Body of pancreas (tissue), 4 donors: ENCODE results near the gene ELL3. TPM values are rescaled to one million over a fixed set of nuclear protein-coding genes. Genes with fewer than 3 reads are reported as not detected.
"Not testable (repeated sequence)": the region's sequence is repeated elsewhere in the genome, so short reads cannot be mapped to it uniquely, and the experiment has no call there.

Experiments
- ATAC-seq: fragments of 150-250 bp; one replicate; pipeline ENCODE4 v1.9.1; 2016
- DNase-seq, 4 donors: peaks; one replicate each; pipeline ENCODE4 v3.0.0-alpha.2; 2019
- H3K27ac ChIP-seq, 4 donors: fragments of 200-600 bp; sonication (generic); 1 replicate in 3 of 4; 2 replicates in 1 of 4; pipeline versions ENCODE4 v1.5.1 to v1.6.1; 2016 to 2019; ENCODE audit warnings: mild to moderate bottlenecking in 1 of 4, mixed read lengths in 1 of 4, moderate library complexity in 1 of 4
- H3K27me3 ChIP-seq, 2 donors: fragments of 200-600 bp; sonication (generic); one replicate each; pipeline ENCODE4 v1.6.0; 2016; ENCODE audit warnings: mild to moderate bottlenecking in 1 of 2
- H3K36me3 ChIP-seq, 2 donors: fragments of 200-600 bp; sonication (generic); replicated peaks in 1 of 2; 2 replicates each; pipeline ENCODE4 v1.5.1; 2016; ENCODE audit warnings: low read depth in 2 of 2; ENCODE audit not compliant: insufficient read depth in 1 of 2
- H3K4me1 ChIP-seq: fragments of 200-600 bp; sonication (generic); one replicate; pipeline ENCODE4 v1.6.0; 2016
- H3K4me3 ChIP-seq, 2 donors: fragments of 200-600 bp; sonication (generic); 1 replicate in 1 of 2; 2 replicates in 1 of 2; pipeline ENCODE4 v1.5.1; 2016 to 2019
- H3K9me3 ChIP-seq, 3 donors: fragments of 200-600 bp; sonication (generic); 1 replicate in 2 of 3; 2 replicates in 1 of 3; pipeline ENCODE4 v1.5.1; 2016
- POLR2A ChIP-seq, 3 donors: fragments of 450-650 bp; IDR thresholded peaks; one replicate each; pipeline ENCODE4 v1.6.1; 2016; ENCODE audit warnings: antibody characterized with exemption in 3 of 3, mild to moderate bottlenecking in 2 of 3
- WGBS, 2 donors: methylation state at CpG; one replicate each; pipeline ENCODE4 v1.1.5; 2017; 5-methylcytosine and 5-hydroxymethylcytosine counted together
- intact Hi-C: fragments of 100-400 bp; cut with DNase I; formaldehyde crosslinking; loops from one replicate; pipeline ENCODE4 v1.15.1; 2023
- total RNA-seq, 2 donors: library from RNA; depleted of rRNA; stranded (reverse); fragments of >200 nt; gene quantifications; one replicate each; pipeline ENCODE4 v1.1.0, GENCODE V29; 2016
- TF ChIP-seq, protein P1 (sequence below), 7 experiments: fragments of 450-650 bp in 4 of 7; fragments of 200-600 bp in 3 of 7; sonication (generic) in 3 of 7; IDR thresholded peaks; one replicate each; pipeline ENCODE4 v1.5.1; 2016 to 2019; ENCODE audit warnings: antibody characterized with exemption in 7 of 7

Gene ELL3, protein sequence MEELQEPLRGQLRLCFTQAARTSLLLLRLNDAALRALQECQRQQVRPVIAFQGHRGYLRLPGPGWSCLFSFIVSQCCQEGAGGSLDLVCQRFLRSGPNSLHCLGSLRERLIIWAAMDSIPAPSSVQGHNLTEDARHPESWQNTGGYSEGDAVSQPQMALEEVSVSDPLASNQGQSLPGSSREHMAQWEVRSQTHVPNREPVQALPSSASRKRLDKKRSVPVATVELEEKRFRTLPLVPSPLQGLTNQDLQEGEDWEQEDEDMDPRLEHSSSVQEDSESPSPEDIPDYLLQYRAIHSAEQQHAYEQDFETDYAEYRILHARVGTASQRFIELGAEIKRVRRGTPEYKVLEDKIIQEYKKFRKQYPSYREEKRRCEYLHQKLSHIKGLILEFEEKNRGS
- 10 to 100 TPM in 1 of 2 donors, 1 to 10 TPM in 1; 4.9 to 29.1 TPM for total RNA-seq

DNA sequence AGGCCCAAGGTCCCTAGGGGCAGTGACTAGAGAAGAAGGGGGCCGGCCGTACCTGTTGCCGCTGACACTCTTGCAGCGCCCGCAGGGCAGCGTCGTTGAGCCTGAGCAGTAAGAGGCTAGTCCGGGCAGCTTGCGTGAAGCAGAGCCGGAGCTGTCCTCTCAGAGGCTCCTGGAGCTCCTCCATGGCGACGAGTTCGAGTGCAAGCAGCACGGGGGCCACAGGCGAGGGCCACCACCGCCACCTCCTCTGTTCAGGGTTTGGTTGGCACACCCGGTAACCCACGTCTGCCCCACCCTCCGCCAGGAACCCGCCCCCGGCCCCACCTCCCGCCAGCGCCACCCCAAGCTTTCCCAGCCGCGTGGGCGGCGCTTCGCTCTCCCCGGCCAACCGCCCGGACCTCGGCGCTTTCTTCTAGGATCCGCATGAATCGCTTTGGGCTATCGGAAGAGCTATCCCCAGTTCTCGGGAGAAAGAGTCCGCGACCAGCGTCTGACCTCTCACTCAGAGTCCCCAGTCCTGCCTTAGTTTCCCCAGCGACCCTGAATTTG, at the start of gene ELL3:
ELL3 (minus strand) TSS at position 249 of the 549 bp plus-strand sequence; CDS start at position 184, 65 bp downstream.
- peak within 1 kb of the TSS; percentile 47 to 67 for H3K4me3 ChIP-seq

DNA sequence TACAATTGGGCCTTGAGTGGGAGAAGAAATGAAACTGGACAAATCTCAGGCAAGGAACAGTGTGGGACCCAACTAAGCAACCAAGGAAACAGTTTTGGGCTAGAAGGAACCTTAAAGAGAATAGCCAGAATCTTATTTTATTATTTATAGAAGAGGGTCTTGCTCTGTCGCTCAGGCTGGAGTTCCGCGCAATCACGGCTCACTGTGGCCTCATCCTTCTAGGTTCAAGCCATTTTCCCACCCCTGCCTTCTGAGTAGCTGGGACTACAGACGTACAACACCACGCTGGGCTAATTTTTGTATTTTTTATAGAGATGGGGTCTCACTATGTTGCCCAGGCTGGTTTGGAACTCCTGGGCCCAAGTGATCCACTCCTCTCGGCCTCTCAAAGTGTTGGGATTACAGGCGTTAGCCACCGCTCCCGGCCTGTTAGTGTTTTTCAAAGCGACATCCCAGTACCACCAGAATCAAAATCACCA, 49.3 kb upstream of the ELL3 start:
- ATAC-seq (no peak), DNase-seq (no peak)
- intact Hi-C loops, result no loop called here
- 92 to 93% methylated on average over 11 of the region's 11 CpGs for WGBS, 2 donors
- Histone ChIP-seq H3K9me3 (no peaks in the 10 kb centered on the region), H3K27me3 (no peaks in the 10 kb centered on the region), H3K27ac (peak overlapping the region in 3 of 4 donors; percentile 66 to 76 (median 70)), H3K4me3 (no peak overlapping the region), H3K36me3 (no peaks in the 10 kb centered on the region), H3K4me1 (peaks cover 44% of the 10 kb centered on the region)
- no peak for TF ChIP-seq POLR2A (IDR thresholded peaks at IDR 0.05)
- TF ChIP-seq, protein P1, sequence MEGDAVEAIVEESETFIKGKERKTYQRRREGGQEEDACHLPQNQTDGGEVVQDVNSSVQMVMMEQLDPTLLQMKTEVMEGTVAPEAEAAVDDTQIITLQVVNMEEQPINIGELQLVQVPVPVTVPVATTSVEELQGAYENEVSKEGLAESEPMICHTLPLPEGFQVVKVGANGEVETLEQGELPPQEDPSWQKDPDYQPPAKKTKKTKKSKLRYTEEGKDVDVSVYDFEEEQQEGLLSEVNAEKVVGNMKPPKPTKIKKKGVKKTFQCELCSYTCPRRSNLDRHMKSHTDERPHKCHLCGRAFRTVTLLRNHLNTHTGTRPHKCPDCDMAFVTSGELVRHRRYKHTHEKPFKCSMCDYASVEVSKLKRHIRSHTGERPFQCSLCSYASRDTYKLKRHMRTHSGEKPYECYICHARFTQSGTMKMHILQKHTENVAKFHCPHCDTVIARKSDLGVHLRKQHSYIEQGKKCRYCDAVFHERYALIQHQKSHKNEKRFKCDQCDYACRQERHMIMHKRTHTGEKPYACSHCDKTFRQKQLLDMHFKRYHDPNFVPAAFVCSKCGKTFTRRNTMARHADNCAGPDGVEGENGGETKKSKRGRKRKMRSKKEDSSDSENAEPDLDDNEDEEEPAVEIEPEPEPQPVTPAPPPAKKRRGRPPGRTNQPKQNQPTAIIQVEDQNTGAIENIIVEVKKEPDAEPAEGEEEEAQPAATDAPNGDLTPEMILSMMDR (IDR thresholded peaks at IDR 0.05), result no peak

More for the DNA sequence above, at the start of gene ELL3:
- peak; percentile 83 for ATAC-seq
- peaks cover 25% of the 10 kb centered on the region for H3K4me1 ChIP-seq
- peak; percentile 81 to 85 (median 82) for DNase-seq
- no peaks in the 10 kb centered on the region for H3K27me3 ChIP-seq
- H3K36me3 ChIP-seq, result peaks cover 0 to 3% of the 10 kb centered on the region in 2 donors
- intact Hi-C loops, result no loop called here
- peak within 1 kb of the TSS; percentile 92 to 96 (median 94) for H3K27ac ChIP-seq
- no peaks in the 10 kb centered on the region for H3K9me3 ChIP-seq
- TF ChIP-seq POLR2A (IDR thresholded peaks at IDR 0.05), result peak; percentile 41 to 62 (median 56)
- TF ChIP-seq, protein P1 (IDR thresholded peaks at IDR 0.05), result no peak
- WGBS, 2 donors, result 0% methylated on average over 2 to 31 of the region's 41 CpGs

DNA sequence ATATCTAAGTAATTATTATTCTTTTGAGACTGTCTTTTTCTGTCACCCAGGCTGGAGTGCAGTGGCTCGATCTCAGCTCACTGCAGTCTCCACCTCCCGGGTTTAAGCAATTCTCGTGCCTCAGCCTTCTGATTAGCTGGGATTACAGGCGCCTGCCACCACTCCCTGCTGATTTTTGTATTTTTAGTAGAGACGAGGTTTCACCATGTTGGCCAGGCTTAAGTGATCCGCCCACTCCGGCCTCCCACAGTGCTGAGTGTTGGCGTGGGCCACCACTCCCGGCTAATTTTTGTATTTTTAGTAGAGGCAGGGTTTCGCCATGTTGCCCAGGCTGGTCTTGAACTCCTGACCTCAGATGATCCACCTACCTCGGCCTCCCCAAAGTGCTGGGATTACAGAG, 48.5 kb upstream of the ELL3 start:
- H3K36me3 ChIP-seq, H3K4me3 ChIP-seq, H3K27me3 ChIP-seq, DNase-seq, intact Hi-C loops, H3K9me3 ChIP-seq, ATAC-seq, H3K27ac ChIP-seq: not testable (repeated sequence)
- WGBS, 2 donors, result 83 to 90% methylated on average over 10 to 11 of the region's 11 CpGs
- H3K4me1 ChIP-seq, result peaks cover 44% of the 10 kb centered on the region

DNA sequence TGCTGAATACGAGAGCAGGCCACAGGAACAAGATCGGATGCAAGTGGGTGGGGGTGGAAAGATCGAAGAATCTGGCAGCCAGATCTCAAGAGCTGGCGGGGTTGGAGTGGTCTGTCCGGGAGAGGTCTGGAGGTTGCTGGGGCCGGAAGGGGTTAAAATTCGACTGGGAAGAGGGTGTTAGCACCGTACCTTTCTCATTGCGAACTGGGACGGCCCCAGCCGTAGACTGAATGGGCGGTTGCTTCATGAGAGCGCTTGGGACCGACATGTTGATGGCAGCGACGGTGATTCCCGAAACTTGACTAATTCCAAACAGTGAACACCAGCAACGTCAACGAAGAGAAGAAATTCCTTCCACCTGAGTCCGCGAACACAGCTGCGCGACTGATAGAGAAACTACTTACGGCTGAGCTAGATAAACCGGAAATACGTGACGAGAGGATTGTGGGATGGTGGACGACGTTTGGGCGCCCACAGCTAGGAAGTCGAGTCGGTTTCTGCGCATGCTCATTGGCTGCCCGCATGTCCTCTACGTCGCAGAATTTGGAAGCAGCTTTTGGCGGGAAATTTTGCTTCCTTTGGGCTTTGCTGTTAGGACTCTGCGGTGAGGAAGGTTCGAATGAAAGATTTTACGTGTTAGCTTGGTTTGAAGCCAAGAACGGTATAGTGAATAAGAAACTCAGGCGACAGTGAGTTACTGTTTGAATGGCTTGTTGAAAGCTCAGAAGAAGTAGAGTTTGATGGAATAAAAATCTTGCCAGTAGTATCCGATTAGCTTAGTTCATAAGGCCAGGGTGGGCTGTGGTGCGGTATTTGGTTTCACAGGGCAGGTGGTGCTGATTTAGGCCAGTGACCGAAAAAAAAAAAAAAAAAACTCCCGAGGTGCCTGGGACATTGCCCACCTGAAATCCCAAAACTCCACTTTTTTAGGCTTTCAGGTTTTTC, 47.8 kb upstream of the ELL3 start, which contains the start of gene MFAP1:
MFAP1 (minus strand) TSS at position 389 of the 945 bp plus-strand sequence; CDS start at position 268, 121 bp downstream.
- 7% methylated on average over 46 of the region's 46 CpGs for WGBS, 2 donors
- H3K4me3 ChIP-seq, result peak within 1 kb of the TSS; percentile 67 to 76
- H3K36me3 ChIP-seq, result no peaks in the 10 kb centered on the region
- peaks cover 44% of the 10 kb centered on the region for H3K4me1 ChIP-seq
- H3K27me3 ChIP-seq, result no peaks in the 10 kb centered on the region
- peak; percentile 75 to 97 (median 96) for TF ChIP-seq POLR2A (IDR thresholded peaks at IDR 0.05)
- TF ChIP-seq, protein P1 (IDR thresholded peaks at IDR 0.05), result no peak
- ATAC-seq (peak; percentile 98), DNase-seq (peak; percentile 95 to 98 (median 98))
- H3K27ac ChIP-seq, result peak within 1 kb of the TSS; percentile 84 to 96 (median 94)
- H3K9me3 ChIP-seq, result no peaks in the 10 kb centered on the region
- intact Hi-C loops, result no loop called here
